Keratinocyte (primary cell): Measurements from ENCODE around the gene SRD5A3. TPM values are rescaled to one million over a fixed set of nuclear protein-coding genes. Genes with fewer than 3 reads are reported as not detected.

Source experiments
- DNase-seq: peaks from one replicate; pipeline ENCODE4 v3.0.0-alpha.2; 2011; ENCODE audit warnings: low read depth, missing footprints, low spot score
- FAIRE-seq: peaks from 2 replicates; lab custom pipeline; 2011; peaks lifted over from hg19 to GRCh38; lab: Jason Lieb, UNC
- H2AFZ ChIP-seq: 2 replicates; pipeline ENCODE4 v1.6.0; 2012; ENCODE audit warnings: low read length, control low read depth, inconsistent platforms; ENCODE audit not compliant: control insufficient read depth
- H3K27ac ChIP-seq: 2 replicates; pipeline ENCODE4 v1.5.1; 2011; ENCODE audit warnings: low read length; ENCODE audit not compliant: control insufficient read depth, insufficient read depth
- H3K27me3 ChIP-seq: 3 replicates; pipeline ENCODE4 v1.6.0; 2011; ENCODE audit warnings: low read length; ENCODE audit not compliant: control insufficient read depth, insufficient read depth; ENCODE audit errors: extremely low read depth
- H3K36me3 ChIP-seq, 2 experiments: 2 replicates in 1 of 2; 3 replicates in 1 of 2; pipeline ENCODE4 v1.5.1; 2011; ENCODE audit warnings: low read length in 2 of 2, mild to moderate bottlenecking in 1 of 2; ENCODE audit not compliant: control insufficient read depth in 2 of 2, insufficient read depth in 2 of 2; ENCODE audit errors: extremely low read depth in 1 of 2
- H3K4me1 ChIP-seq: 3 replicates; pipeline ENCODE4 v1.5.1; 2011; ENCODE audit warnings: low read length; ENCODE audit not compliant: control insufficient read depth, insufficient read depth; ENCODE audit errors: extremely low read depth
- H3K4me2 ChIP-seq: 3 replicates; pipeline ENCODE4 v1.6.0; 2011; ENCODE audit warnings: low read depth, low read length; ENCODE audit not compliant: control insufficient read depth, insufficient read depth; ENCODE audit errors: extremely low read depth
- H3K4me3 ChIP-seq, 3 experiments: fragments of 200-600 bp in 1 of 3; sonication (generic) in 1 of 3; 2 replicates in 2 of 3; 3 replicates in 1 of 3; pipeline ENCODE4 v1.5.1; 2011 to 2016; ENCODE audit warnings: low read length in 3 of 3, mild to moderate bottlenecking in 3 of 3, control low read depth in 2 of 3, inconsistent platforms in 1 of 3, low read depth in 1 of 3, mixed read lengths in 1 of 3, mixed run types in 1 of 3, moderate library complexity in 1 of 3; ENCODE audit not compliant: control insufficient read depth in 2 of 3, insufficient read depth in 2 of 3; ENCODE audit errors: extremely low read depth in 1 of 3
- H3K79me2 ChIP-seq: 2 replicates; pipeline ENCODE4 v1.6.0; 2012; ENCODE audit warnings: low read length; ENCODE audit not compliant: control insufficient read depth, insufficient read depth
- H3K9ac ChIP-seq: 3 replicates; pipeline ENCODE4 v1.6.0; 2011; ENCODE audit warnings: low read length; ENCODE audit not compliant: control insufficient read depth, insufficient read depth; ENCODE audit errors: extremely low read depth
- H3K9me1 ChIP-seq: 3 replicates; pipeline ENCODE4 v1.6.0; 2011; ENCODE audit warnings: low read length; ENCODE audit not compliant: control insufficient read depth, insufficient read depth; ENCODE audit errors: extremely low read depth
- H3K9me3 ChIP-seq: 2 replicates; pipeline ENCODE4 v1.5.1; 2012; ENCODE audit warnings: low read depth, low read length; ENCODE audit not compliant: control insufficient read depth
- H4K20me1 ChIP-seq: 3 replicates; pipeline ENCODE4 v1.6.0; 2011; ENCODE audit warnings: low read length; ENCODE audit not compliant: control insufficient read depth, insufficient read depth; ENCODE audit errors: extremely low read depth
- EZH2 ChIP-seq: IDR thresholded peaks from one replicate; pipeline ENCODE4 v1.6.1; 2012; ENCODE audit warnings: inconsistent platforms, mild to moderate bottlenecking, low read length, moderate library complexity
- dilution Hi-C: fragments of 300-500 bp; cut with MboI; formaldehyde crosslinking; loops from one replicate; pipeline ENCODE4 v1.7.0; 2020; ENCODE audit warnings: low sequenced_read_pairs; ENCODE audit not compliant: extremely low pct_ligation_motif_present
- polyA plus RNA-seq, 5 experiments: library from polyadenylated mRNA; depleted of rRNA in 3 of 5; stranded (reverse) in 3 of 5; stranded (forward) in 1 of 5; unstranded in 1 of 5; fragments of >200 nt; gene quantifications; 1 replicate in 1 of 5; 2 replicates in 3 of 5; 3 replicates in 1 of 5; pipeline versions ENCODE4 v1.2.1 to v1.2.3, GENCODE V29; 2011 to 2012; ENCODE audit warnings: missing spikeins in 2 of 5, low read depth in 1 of 5, low replicate concordance in 1 of 5
- TF ChIP-seq, protein P1 (sequence below), 3 experiments: IDR thresholded peaks in 1 of 3; conservative IDR thresholded peaks in 1 of 3; optimal IDR thresholded peaks in 1 of 3; 2 replicates in 2 of 3; 3 replicates in 1 of 3; pipeline versions ENCODE3 to v1.5.1; 2011; ENCODE audit warnings: low read length in 3 of 3, mild to moderate bottlenecking in 3 of 3, moderate library complexity in 2 of 3, control low read depth in 1 of 3, inconsistent platforms in 1 of 3; ENCODE audit not compliant: insufficient read depth in 2 of 3; ENCODE audit errors: extremely low read depth in 1 of 3

The SRD5A3 gene
- polyA plus RNA-seq, 1 donor (not counting 4 experiments of a cell fraction or from before 2014, with no cell fraction given) = 15.6 TPM

- FAIRE-seq = no peak
- dilution Hi-C loops = no loop called here
These were observed 49.7 kb downstream of the SRD5A3 start, which contains the start of gene TMEM165 for GRCh38 chr4:55395529-55396307. Gene TMEM165 (plus strand): TSS chr4:55395957. CDS start chr4:55396190, 233 bp downstream.

GRCh38 chr4:55396308-55397125 is 50.5 kb downstream of the SRD5A3 start:
- H3K36me3 ChIP-seq = peaks cover 6 to 14% of the 10 kb centered on the region in 2 experiments
- H3K9me3 ChIP-seq = no peaks in the 10 kb centered on the region
- peak overlapping the region; percentile 90 for H3K27ac ChIP-seq
- H3K9me1 ChIP-seq = no peaks in the 10 kb centered on the region
- peak; percentile 48 for FAIRE-seq
- no peak overlapping the region for H2AFZ ChIP-seq
- TF ChIP-seq, protein P1, sequence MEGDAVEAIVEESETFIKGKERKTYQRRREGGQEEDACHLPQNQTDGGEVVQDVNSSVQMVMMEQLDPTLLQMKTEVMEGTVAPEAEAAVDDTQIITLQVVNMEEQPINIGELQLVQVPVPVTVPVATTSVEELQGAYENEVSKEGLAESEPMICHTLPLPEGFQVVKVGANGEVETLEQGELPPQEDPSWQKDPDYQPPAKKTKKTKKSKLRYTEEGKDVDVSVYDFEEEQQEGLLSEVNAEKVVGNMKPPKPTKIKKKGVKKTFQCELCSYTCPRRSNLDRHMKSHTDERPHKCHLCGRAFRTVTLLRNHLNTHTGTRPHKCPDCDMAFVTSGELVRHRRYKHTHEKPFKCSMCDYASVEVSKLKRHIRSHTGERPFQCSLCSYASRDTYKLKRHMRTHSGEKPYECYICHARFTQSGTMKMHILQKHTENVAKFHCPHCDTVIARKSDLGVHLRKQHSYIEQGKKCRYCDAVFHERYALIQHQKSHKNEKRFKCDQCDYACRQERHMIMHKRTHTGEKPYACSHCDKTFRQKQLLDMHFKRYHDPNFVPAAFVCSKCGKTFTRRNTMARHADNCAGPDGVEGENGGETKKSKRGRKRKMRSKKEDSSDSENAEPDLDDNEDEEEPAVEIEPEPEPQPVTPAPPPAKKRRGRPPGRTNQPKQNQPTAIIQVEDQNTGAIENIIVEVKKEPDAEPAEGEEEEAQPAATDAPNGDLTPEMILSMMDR (optimal IDR thresholded peaks at IDR 0.05 in 1 of 3, IDR thresholded peaks at IDR 0.05 in 1 of 3, conservative IDR thresholded peaks at IDR 0.05 in 1 of 3; ENCODE audit: extremely low read depth in 1 of 3, insufficient read depth in 2 of 3, low read length in 3 of 3) = no peak
- no peak for TF ChIP-seq EZH2
- DNase-seq = no peak
- peaks cover 28% of the 10 kb centered on the region for H4K20me1 ChIP-seq
- peaks cover 55% of the 10 kb centered on the region for H3K79me2 ChIP-seq
- H3K27me3 ChIP-seq = no peaks in the 10 kb centered on the region
- H3K4me1 ChIP-seq = peaks cover 21% of the 10 kb centered on the region
- peak overlapping the region; percentile 88 for H3K9ac ChIP-seq
- dilution Hi-C loops = no loop called here
- H3K4me2 ChIP-seq = peak overlapping the region; percentile 99
- peak overlapping the region; percentile 83 to 97 (median 88) for H3K4me3 ChIP-seq

More at GRCh38 chr4:55395529-55396307, 49.7 kb downstream of the SRD5A3 start, which contains the start of gene TMEM165:
- no peaks in the 10 kb centered on the region for H3K9me3 ChIP-seq
- H3K9me1 ChIP-seq = no peaks in the 10 kb centered on the region
- H3K9ac ChIP-seq = peak within 1 kb of the TSS; percentile 88
- no peaks in the 10 kb centered on the region for H3K27me3 ChIP-seq
- TF ChIP-seq, protein P1 (optimal IDR thresholded peaks at IDR 0.05 in 1 of 3, IDR thresholded peaks at IDR 0.05 in 1 of 3, conservative IDR thresholded peaks at IDR 0.05 in 1 of 3; ENCODE audit: extremely low read depth in 1 of 3, insufficient read depth in 2 of 3, low read length in 3 of 3) = peak in 2 of 3 experiments; percentile 0 to 14
- TF ChIP-seq EZH2 = no peak
- H3K27ac ChIP-seq = peak within 1 kb of the TSS; percentile 90
- H3K36me3 ChIP-seq = peaks cover 3 to 7% of the 10 kb centered on the region in 2 experiments
- H3K4me3 ChIP-seq = peak within 1 kb of the TSS; percentile 83 to 97 (median 88)
- H3K4me2 ChIP-seq = peak within 1 kb of the TSS; percentile 99
- peaks cover 21% of the 10 kb centered on the region for H3K4me1 ChIP-seq
- H4K20me1 ChIP-seq = peaks cover 25% of the 10 kb centered on the region
- no peak for DNase-seq
- peaks cover 47% of the 10 kb centered on the region for H3K79me2 ChIP-seq
- H2AFZ ChIP-seq = peak within 1 kb of the TSS; percentile 96
